GM11168 (cell line): ENCODE measurements around the gene SUPT6H.

Source experiments
- in situ Hi-C: fragments of 300-500 bp; cut with MboI; formaldehyde crosslinking; loops from one replicate; pipeline ENCODE4 v1.12.0; 2022; ENCODE audit warnings: low sequenced_read_pairs; ENCODE audit not compliant: unreplicated experiment

Gene SUPT6H

DNA sequence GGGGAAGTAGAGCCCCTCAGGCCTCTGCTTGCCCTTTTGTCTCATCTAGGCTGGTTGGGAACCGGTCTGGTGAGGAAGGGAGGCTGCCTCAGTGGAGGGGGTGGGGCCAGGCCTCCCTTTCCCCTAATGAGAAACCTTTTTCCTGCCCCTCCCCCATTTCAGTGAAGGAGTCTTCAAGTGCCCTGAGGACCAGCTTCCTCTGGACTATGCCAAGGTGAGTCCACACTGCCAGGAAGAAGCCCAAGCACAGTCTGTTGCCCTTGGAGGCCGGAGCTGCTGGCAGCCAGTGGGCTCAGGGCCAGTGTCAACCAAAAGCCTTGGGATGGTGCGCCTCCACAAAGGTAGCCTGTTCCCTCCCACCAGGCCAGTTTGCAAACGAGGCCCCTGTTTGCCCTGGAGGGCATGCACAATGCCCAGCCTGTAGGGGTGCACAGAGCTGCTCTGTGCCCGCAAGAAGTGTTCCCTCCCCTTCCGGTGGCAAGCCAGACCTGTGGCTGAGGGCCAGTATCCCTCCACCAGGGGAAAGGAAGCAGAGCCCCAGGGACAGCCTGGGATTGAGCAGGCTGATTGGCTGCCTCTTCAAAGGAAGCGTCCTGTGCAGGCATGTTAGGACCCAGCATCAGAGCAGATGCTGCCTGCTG, 85.2 kb downstream of the SUPT6H start:
- in situ Hi-C loops: no loop called here

DNA sequence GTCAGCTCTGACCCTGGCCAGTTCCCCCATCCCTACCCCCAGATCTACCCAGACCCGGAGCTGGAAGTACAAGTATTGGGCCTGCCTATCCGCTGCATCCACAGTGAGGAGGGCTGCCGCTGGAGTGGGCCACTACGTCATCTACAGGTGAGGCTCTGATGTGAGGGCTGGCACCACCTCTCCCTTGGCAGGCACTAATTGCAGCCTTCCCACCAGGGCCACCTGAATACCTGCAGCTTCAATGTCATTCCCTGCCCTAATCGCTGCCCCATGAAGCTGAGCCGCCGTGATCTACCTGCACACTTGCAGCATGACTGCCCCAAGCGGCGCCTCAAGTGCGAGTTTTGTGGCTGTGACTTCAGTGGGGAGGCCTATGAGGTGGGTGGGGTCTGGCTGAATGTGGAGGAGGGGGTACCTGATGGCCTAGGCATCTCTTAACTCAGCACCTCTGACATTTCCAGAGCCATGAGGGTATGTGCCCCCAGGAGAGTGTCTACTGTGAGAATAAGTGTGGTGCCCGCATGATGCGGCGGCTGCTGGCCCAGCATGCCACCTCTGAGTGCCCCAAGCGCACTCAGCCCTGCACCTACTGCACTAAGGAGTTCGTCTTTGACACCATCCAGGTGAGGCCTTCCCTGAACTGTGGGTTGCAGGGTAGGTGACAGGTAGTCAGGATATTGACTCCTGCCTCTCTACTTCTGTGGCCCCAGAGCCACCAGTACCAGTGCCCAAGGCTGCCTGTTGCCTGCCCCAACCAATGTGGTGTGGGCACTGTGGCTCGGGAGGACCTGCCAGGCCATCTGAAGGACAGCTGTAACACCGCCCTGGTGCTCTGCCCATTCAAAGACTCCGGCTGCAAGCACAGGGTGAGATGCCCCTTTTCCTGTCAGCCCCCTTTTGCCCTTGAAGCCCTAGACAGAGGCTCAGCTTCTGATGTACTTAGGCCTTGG, 86.1 kb downstream of the SUPT6H start:
- in situ Hi-C loops: no loop called here

DNA sequence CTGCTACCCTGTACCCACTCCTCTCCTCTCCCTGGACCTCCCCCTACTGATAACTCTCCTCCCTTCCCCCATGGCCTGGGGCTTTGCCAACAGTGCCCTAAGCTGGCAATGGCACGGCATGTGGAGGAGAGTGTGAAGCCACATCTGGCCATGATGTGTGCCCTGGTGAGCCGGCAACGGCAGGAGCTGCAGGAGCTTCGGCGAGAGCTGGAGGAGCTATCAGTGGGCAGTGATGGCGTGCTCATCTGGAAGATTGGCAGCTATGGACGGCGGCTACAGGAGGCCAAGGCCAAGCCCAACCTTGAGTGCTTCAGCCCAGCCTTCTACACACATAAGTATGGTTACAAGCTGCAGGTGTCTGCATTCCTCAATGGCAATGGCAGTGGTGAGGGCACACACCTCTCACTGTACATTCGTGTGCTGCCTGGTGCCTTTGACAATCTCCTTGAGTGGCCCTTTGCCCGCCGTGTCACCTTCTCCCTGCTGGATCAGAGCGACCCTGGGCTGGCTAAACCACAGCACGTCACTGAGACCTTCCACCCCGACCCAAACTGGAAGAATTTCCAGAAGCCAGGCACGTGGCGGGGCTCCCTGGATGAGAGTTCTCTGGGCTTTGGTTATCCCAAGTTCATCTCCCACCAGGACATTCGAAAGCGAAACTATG, 87.0 kb downstream of the SUPT6H start:
- in situ Hi-C loops: no loop called here

DNA sequence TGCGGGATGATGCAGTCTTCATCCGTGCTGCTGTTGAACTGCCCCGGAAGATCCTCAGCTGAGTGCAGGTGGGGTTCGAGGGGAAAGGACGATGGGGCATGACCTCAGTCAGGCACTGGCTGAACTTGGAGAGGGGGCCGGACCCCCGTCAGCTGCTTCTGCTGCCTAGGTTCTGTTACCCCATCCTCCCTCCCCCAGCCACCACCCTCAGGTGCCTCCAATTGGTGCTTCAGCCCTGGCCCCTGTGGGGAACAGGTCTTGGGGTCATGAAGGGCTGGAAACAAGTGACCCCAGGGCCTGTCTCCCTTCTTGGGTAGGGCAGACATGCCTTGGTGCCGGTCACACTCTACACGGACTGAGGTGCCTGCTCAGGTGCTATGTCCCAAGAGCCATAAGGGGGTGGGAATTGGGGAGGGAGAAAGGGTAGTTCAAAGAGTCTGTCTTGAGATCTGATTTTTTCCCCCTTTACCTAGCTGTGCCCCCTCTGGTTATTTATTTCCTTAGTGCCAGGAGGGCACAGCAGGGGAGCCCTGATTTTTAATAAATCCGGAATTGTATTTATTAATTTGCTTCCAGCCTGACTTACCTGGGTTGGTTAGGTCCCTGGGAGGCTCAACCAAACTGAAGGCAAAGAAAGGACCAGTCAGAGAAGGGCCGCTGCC, 87.6 kb downstream of the SUPT6H start:
- in situ Hi-C loops: no loop called here

DNA sequence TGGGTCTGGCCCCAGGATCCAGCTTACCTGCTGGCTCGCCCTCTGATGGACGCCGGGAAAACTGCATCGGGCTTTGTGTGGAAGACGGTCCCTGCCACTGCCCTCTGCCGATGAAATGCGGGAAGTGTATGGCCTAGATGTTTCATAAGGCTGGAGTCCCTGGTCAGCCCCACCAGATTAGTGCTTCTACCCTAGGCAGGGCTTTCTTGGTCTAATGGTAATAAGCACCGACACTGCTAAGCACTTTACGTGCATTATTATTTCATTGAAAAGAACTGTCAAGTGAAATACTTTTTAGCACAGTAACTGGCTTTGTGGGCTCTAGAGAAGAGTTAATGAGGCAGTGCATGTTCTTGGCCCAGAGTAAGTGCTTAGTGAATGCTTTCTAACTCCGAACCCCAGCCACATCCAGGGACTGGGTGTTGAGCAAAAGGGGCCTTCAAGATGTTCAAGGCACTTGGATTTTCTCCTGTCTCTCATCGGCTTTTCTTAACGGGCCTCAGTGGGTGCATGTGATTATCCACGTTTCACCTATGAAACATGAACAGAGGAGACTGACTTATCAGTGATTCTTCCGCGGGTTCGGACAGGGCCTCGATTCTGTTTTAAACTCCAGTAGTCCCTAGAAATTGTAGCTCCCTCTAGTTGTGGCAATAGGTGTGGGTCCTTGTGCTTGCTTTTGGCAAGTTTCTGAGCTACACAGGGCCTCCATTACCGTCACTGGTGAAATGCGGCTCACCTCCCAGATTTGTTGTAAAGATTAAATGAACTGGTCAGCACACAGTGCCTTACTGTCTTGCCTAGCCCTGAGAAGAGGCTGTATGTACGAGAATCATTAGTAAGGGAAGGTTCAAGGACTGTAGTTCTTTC, 88.4 kb downstream of the SUPT6H start:
- in situ Hi-C loops: no loop called here

DNA sequence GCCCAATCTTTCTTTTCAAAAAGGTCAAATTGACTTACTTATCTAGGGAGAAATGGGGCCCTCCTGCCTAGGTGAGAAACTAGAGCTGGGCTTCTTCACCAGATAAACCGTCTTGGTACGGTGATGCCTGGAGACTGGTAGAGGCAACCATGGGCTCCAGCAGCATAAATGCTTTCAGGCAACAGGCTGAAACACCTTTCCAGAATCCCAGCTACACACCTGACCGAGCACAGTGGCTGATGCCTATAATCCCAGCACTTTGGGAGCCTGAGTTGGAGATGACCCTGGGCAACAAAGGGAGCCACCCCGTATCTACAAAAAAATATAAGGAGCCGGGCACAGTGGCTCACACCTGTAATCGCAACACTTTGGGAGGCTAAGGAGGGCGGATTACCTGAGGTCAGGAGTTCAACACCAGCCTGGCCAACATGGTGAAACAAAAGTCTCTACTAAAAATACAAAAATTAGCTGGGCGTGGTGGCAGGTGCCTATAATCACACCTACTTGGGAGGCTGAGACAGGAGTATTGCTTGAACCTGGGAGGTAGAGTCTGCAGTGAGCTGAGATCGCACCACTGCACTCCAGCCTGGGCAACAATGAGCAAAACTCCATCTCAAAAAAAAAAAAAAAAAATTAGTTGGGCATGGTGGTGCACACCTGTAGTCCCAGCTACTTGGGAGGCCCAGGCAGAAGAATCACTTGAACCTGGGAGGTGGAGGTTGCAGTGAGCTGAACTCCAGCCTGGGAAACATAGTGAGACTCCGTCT, 89.8 kb downstream of the SUPT6H start:
- in situ Hi-C loops: no loop called here
